Nephron progenitor cell (in vitro differentiated cells): Measurements from ENCODE around the gene SOX8.
A peak's percentile ranks its signal among the peaks of the same experiment; 100 is the strongest.

Source experiments
- DNase-seq: peaks from one replicate; pipeline ENCODE4 v3.0.0; 2021
- H3K27ac Mint-ChIP-seq: 2 replicates; pipeline ENCODE4 v1.8.0; 2021; ENCODE audit warnings: mild to moderate bottlenecking, moderate library complexity, mixed read lengths
- H3K27me3 Mint-ChIP-seq: 2 replicates; pipeline ENCODE4 v1.8.0; 2021; ENCODE audit warnings: mild to moderate bottlenecking, low read depth, mixed read lengths; ENCODE audit not compliant: poor library complexity
- H3K36me3 Mint-ChIP-seq: 2 replicates; pipeline ENCODE4 v1.8.0; 2021; ENCODE audit warnings: low read depth, mixed read lengths
- H3K4me1 Mint-ChIP-seq: 2 replicates; pipeline ENCODE4 v1.8.0; 2021; ENCODE audit warnings: mixed read lengths
- H3K4me3 Mint-ChIP-seq: 2 replicates; pipeline ENCODE4 v1.8.0; 2021; ENCODE audit warnings: mild to moderate bottlenecking, moderate library complexity, mixed read lengths
- H3K9me3 Mint-ChIP-seq: 2 replicates; pipeline ENCODE4 v1.8.0; 2021; ENCODE audit warnings: mild to moderate bottlenecking, moderate library complexity, mixed read lengths
- TF ChIP-seq, protein P1 (sequence below): fragments of 200-600 bp; sonication (generic); IDR thresholded peaks from 2 replicates; pipeline ENCODE4 v1.5.0; 2021; ENCODE audit warnings: antibody characterized with exemption

Gene SOX8

GRCh38 chr16:993731-994130 lies 12.2 kb downstream of the SOX8 start:
- Mint-ChIP-seq H3K27ac (no peak overlapping the region), H3K27me3 (peaks cover 16% of the 10 kb centered on the region), H3K4me1 (peaks cover 38% of the 10 kb centered on the region), H3K9me3 (no peaks in the 10 kb centered on the region), H3K36me3 (no peaks in the 10 kb centered on the region), H3K4me3 (no peak overlapping the region)
- no peak for DNase-seq
- TF ChIP-seq, protein P1, sequence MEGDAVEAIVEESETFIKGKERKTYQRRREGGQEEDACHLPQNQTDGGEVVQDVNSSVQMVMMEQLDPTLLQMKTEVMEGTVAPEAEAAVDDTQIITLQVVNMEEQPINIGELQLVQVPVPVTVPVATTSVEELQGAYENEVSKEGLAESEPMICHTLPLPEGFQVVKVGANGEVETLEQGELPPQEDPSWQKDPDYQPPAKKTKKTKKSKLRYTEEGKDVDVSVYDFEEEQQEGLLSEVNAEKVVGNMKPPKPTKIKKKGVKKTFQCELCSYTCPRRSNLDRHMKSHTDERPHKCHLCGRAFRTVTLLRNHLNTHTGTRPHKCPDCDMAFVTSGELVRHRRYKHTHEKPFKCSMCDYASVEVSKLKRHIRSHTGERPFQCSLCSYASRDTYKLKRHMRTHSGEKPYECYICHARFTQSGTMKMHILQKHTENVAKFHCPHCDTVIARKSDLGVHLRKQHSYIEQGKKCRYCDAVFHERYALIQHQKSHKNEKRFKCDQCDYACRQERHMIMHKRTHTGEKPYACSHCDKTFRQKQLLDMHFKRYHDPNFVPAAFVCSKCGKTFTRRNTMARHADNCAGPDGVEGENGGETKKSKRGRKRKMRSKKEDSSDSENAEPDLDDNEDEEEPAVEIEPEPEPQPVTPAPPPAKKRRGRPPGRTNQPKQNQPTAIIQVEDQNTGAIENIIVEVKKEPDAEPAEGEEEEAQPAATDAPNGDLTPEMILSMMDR, result no peak

GRCh38 chr16:995087-995486 lies 13.5 kb downstream of the SOX8 start:
- peaks cover 38% of the 10 kb centered on the region for H3K4me1 Mint-ChIP-seq
- no peak for DNase-seq
- H3K27me3 Mint-ChIP-seq, result peaks cover 16% of the 10 kb centered on the region
- no peak overlapping the region for H3K27ac Mint-ChIP-seq
- H3K9me3 Mint-ChIP-seq, result no peaks in the 10 kb centered on the region
- H3K4me3 Mint-ChIP-seq, result no peak overlapping the region
- TF ChIP-seq, protein P1, result no peak
- no peaks in the 10 kb centered on the region for H3K36me3 Mint-ChIP-seq

GRCh38 chr16:995783-996182 lies 14.2 kb downstream of the SOX8 start:
- H3K36me3 Mint-ChIP-seq, result no peaks in the 10 kb centered on the region
- H3K27me3 Mint-ChIP-seq, result peaks cover 16% of the 10 kb centered on the region
- TF ChIP-seq, protein P1, result no peak
- H3K4me3 Mint-ChIP-seq, result peak overlapping the region; percentile 65
- peaks cover 38% of the 10 kb centered on the region for H3K4me1 Mint-ChIP-seq
- no peak for DNase-seq
- H3K9me3 Mint-ChIP-seq, result no peaks in the 10 kb centered on the region
- H3K27ac Mint-ChIP-seq, result no peak overlapping the region

- no peak for DNase-seq
- Mint-ChIP-seq H3K9me3 (no peaks in the 10 kb centered on the region), H3K27me3 (peaks cover 20% of the 10 kb centered on the region), H3K4me1 (peaks cover 38% of the 10 kb centered on the region), H3K4me3 (peak overlapping the region; percentile 65), H3K27ac (no peak overlapping the region), H3K36me3 (no peaks in the 10 kb centered on the region)
- TF ChIP-seq, protein P1, result no peak
These were observed 15.1 kb downstream of the SOX8 start for GRCh38 chr16:996681-997080.

GRCh38 chr16:997440-998051 lies 16.0 kb downstream of the SOX8 start:
- DNase-seq, result peak; percentile 75
- TF ChIP-seq, protein P1, result no peak
- Mint-ChIP-seq H3K36me3 (no peaks in the 10 kb centered on the region), H3K27me3 (peaks cover 20% of the 10 kb centered on the region), H3K27ac (no peak overlapping the region), H3K9me3 (no peaks in the 10 kb centered on the region), H3K4me1 (peaks cover 32% of the 10 kb centered on the region), H3K4me3 (peak overlapping the region; percentile 32)

DNA sequence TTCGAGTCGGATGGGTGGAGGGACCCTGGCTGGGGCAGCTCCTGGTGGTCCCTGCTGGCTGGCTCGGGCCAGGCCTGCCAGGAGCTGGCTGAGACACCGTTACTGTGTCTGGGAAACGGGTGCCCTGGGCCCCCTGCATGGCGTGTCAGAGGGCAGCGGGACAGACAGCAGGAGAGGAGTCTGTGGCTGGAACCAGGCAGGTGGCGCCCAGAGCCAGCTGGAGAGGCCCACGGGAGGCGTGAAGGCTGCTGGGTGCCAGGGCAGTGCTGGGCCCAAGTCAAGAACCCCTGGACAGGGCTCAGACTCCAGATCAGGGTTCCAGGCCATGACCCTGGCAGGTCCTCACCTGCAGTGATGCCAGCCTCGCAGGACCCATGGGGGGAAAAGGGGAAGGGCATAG lies 16.6 kb downstream of the SOX8 start:
- Mint-ChIP-seq H3K27ac (no peak overlapping the region), H3K9me3 (no peaks in the 10 kb centered on the region), H3K27me3 (peaks cover 20% of the 10 kb centered on the region), H3K4me3 (peak overlapping the region; percentile 32), H3K36me3 (no peaks in the 10 kb centered on the region), H3K4me1 (peaks cover 32% of the 10 kb centered on the region)
- no peak for DNase-seq
- TF ChIP-seq, protein P1, result no peak
